NCI-H1105 (cell line): ENCODE measurements around the gene MLKL.
"Not testable (repeated sequence)": the region's sequence is repeated elsewhere in the genome, so short reads cannot be mapped to it uniquely, and the experiment has no call there.

Experiments used
- DNase-seq: peaks from one replicate; lab custom pipeline; 2025; lab: John Stamatoyannopoulos, UW

The MLKL gene

DNA sequence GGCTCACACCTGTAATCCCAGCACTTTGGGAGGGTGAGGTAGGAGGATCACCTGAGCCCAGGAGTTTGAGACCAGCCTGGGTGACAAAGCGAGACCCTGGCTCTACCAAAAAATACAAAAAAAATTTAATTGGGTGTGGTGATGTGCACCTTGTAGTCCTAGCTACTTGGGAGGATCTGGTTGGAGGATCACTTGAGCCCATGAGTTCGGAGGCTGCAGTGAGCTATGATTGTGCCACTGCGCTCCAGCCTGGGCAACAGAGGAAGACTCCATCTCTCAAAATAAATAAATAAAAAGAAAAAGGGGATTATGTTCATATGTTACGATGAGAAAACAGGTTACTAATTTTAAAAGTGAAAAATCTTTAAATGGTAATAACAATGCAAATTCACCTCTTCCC is 996 bp downstream of the MLKL start:
- no peak for DNase-seq

DNA sequence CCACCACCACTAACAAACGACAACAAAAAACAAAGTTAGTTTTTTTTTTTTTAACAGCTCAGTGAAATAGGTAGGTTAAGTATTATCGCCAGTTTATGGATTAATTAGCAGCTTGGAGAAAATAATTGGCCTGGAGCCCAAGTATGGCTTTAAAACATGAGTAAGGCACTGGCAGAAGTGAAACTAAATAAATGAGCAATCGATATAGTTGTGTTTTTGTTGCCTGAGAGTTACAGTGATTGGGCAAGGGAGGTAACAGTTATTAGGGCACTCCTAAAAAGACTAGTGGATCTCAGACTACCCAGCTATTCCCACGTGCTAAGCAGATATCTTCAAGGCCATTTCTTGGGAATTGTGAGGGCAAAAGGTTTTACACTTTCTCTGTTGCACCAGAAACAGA is 2.4 kb downstream of the MLKL start:
- DNase-seq: no peak

DNA sequence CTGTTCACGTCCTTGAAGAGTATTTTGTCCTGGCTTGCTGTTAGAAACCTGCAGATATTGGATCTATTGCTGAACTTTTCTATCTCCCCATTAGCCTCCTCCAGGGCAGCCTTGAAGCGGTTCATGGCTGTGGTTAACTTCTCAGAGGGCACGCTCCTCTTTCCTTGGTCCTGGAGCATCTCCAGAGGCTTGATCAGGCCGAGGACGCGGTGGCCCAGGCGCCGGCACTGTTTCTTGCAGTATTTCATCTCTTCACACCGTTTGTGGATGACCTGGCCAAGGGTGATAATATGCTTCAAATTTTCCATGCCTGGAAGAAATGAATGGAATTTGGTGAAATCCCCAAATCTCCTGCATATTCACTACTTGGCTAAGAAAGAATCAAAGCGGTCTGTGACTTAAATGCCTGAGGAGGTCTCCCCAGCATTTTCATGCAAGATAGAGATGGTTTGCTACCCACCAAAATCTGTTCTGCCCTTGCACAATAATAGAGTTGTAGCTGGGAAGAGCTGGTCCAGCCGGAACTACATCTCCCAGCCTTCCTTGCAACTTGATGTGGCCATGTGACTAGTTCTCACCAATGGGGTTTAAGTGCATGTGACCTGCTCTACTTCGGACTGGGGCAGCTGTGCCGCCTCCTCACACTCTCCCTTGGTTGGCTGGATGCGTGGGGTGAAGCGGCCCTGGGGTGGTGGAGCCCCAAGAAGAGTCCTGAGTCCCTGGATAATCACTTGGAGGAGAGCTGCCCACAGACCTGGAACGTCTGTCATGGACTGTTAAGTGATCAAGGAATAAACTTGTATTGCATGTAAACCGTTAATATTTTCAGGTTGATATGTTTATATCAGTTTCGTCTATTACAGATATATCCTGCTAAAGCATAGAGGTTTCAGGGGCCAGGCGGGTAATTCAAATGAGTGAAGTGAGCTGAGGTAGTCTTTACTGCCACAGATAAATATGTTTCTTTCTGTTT is 4.9 kb downstream of the MLKL start:
- DNase-seq: peak; percentile 16

DNA sequence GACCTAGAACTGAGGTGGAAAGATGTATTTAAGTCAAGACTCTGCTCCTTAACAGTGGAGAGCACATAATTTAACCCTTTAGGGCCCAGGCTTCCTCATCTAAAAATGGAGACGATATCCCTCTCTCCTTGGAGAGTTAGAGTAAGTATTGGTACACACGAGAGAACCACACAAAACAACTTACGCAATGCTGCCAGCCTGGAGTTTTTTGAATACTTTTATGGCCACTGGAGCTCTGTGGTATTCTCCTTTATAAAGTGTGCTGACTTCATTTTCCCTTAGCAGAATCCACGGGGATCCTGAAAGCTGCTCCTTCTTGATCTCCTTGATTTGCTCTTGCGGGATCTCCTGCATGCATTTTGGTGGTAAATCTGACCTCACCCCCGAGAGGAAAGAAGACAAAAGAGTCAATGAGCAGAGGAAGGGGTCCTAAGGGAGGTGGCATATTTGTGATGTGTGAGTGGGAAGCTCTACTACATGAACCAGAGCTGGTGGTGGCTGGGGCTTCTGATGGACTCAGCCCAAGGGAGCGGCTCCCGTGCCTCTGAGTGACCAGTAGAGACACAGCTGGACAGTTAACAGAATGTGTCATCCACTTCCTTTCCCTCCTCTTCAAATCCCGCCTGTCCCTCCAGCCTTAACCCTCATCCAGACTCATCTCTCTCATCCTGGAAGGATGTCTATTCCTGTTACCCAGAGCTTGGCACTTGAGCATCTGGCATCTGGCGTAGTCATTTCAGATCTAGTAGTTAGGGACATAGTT is 9.4 kb downstream of the MLKL start:
- no peak for DNase-seq

DNA sequence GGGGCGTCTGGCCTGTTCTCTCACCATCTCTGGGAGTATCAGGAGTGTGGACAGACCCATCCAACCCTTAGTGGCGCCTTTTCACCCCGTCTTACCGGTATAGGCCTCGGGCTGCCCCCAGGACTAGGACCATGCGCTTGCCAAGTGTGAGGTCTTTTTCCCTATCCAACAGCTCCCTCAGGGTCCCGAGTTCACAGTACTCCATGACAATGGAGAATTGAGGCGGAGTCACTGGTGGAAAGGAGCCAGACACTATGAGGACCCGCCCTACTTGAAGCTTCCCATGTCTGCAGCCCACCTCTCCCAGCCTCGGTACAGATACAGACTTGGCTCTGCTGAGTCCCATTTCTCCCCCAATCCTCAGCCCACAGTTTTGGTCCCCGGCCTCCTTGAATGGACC is 18.1 kb downstream of the MLKL start:
- DNase-seq: no peak

DNA sequence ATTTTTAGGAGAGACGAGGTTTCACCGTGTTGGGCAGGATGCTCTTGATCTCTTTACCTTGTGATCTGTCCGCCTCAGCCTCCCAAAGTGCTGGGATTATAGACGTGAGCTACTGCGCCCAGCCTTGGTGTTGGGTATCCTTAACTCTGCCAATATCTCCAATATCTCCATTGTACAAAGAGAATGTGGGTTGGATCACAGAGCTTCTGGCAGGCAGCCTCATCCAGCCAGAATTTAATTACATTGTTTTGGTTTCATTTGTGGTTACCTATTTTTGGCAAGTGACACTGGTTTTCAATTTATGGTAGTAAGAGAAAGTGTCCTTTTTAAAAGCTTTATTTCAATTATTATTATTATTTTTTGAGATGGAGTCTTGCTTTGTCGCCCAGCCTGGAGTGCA is 20.0 kb downstream of the MLKL start:
- DNase-seq: no peak

DNA sequence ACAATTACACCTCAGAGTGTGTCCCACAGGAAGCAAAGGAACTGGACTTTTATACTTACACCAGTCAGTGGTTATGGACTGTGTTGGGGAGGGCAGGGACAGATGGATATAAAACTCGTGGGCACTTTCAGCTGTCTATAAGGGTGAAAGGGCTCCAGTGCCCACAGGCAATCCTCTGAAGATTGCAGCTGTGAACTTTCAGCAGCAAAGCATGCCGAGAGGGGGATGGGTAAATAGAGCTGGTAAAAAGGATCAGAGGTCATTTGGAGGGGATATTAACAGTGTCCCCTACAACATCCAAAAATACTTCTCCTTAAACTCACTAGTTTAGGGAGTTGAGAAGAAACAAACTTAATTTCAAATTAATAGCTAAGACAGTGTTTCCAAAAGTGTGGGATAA is 20.7 kb downstream of the MLKL start:
- DNase-seq: no peak

DNA sequence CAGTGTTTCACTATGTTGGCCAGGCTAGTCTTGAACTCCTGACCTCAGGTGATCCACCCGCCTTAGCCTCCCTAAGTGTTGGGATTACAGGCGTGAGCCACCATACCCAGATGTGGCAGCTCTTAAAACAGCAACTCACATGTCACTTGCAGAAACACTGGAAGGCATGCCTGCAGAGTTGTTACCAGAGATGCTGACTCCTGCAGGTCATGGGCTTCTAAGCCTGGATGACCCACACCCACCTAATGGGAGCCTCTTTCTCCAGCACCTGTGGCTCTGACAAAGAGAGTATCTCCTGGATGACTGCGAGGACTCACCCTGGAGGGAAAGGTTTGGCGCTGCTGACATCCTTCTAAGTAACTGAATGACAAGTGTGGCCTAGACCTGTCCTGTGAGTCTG is 22.8 kb downstream of the MLKL start:
- DNase-seq: no peak

DNA sequence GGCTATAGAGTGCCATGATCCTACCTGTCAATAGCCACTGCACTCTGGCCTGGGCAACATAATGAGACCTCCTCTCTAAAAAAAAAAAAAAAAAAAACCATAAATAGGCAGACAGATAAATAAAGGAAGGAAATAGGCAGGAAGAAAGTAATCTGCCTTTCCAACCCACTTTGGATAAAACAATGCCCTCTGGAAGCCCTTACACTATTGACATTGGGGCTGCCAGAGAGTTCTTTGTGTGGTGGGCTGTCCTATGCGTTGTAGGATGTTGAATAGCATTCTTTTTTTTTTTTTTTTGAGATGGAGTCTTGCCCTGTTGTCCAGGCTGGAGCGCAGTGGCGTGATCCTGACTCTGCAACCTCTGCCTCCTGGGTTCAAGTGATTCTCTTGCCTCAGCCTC is 26.8 kb downstream of the MLKL start:
- no peak for DNase-seq

DNA sequence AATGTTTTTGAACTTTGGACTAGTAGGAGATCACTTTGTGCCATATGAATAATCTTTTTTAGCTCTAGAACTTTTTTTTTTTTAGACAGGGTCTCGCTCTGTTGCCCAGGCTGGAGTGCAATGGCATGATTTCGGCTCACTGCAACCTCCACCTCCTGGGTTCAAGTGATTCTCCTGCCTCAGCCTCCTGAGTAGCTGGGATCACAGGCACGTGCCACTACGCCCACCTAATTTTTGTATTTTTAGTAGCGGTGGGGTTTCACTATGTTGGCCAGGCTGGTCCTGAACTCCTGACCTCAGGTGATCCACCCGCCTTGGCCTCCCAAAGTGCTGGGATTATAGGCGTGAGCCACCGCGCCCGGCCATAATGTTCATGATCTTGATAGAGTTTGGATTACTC is 31.8 kb downstream of the MLKL start:
- not testable (repeated sequence) for DNase-seq

DNA sequence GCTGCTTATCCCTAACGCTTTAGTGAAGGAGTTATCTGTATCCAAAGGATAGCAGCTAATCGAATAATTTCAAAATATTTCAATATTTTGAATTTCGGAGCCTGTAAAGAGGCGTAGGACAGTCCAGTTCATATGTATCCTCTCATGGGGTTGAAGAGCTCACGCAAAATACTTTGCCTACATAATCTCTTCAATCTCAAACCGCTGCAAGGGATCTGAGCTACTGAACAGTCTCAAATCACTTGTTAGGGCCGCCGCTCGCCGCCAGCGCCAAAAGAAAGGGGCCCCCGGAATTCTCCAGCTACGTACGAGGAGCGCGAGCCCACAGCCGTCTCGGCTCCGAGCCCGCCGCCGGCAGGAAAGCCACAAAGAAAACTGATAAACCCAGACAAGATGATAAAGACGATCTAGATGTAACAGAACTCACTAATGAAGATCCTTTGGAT is 33.4 kb downstream of the MLKL start:
- DNase-seq: peak; percentile 0

DNA sequence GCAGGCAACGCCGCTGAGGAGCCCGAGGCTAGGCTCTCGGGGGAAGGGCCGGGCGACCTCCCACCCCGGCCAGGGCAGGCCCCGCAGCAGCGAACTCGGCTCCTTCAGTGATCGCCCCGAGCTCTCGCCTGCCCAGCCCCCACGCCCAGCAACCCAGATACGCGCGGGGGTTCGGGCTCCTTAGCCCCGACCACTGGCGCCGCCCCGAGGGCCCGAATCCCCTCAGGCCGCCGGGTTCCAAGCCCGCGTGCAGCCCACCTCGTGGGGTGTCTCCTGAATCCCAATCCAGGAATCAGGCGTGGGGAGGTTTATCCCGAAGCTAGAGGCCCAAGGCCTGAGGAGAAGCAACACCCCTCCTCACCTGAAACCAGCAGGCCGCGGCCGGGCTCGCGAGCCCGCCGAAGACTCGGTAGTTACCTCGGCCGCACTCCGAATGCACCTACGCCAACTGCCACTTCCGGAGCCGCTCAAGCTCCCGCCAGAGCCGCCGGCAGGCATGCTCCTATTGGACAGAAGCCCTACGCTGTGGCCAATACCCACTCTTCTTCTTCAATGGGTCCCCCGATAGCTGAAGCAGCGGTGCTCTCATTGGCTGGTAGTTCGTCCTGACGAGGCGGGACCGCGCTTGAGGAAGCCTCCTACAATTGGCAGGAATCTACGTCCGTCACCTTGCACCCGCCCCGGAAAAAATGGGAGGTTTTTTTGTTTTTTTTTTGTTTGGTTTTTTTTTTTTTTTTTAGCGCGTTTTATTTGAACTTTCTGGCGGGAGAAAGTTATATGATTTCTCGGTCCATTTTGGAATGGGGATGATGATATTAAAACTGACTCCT is 34.0 kb downstream of the MLKL start, which contains the start of gene RFWD3:
RFWD3 (minus strand) TSS at position 453 of the 830 bp plus-strand sequence. CDS start 5,428 bp downstream, outside the sequence.
- peak; percentile 90 for DNase-seq

DNA sequence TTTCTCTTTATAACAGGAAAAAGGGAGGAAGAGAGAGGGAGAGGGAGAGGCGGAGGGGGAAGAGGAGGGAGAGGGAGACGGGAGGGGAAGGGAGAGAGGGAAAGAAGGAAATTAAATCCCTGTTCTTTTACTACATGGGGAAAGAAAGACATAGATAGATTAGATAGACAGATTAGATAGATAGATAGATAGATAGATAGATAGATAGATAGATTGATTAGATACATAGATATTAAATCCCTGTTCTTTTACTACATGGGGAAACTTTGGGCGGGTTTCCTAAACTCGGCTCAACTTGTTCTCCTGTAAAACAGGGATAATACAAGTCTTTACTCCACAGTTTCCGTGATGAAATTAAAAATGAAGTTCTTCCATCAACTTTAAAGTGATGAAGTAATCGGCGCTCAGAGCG is 34.6 kb downstream of the MLKL start:
- no peak for DNase-seq

DNA sequence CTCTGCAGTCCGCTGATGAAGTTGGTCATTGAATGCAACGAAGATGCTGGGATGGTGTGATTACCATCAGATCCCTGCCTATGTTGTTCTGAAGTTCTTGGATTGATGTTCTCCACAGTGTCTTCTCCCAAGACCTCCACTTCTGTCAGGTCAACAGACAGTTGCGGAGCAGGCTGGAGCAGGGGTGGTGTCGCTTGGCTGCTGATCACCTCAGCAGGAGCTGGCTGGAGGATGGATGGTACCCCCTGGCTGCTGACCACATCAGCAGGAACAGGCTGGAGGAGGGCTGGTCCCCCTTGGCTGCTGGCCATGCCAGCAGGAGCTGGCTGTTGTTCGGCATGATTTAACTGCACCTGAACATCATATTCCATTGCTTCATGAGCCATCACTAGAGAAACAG is 39.6 kb downstream of the MLKL start:
- no peak for DNase-seq

DNA sequence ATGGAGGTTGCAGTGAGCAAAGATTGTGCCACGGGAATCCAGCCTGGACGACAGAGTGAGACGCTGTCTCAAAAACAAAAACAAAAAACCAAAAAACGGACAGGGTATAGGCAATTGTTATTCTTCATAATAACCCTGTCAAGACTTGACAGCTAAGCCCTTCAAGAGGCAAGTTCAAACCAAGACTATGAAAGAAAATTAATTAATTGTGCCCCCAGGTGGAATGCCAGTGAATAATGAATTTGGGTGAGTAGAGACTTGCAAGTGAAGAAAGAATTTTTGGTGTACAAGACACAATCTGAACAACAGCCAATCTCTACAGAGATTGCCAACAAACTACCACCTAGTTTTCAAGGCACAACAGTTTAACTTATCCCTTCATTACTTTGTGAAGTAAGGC is 40.3 kb downstream of the MLKL start:
- DNase-seq: no peak

DNA sequence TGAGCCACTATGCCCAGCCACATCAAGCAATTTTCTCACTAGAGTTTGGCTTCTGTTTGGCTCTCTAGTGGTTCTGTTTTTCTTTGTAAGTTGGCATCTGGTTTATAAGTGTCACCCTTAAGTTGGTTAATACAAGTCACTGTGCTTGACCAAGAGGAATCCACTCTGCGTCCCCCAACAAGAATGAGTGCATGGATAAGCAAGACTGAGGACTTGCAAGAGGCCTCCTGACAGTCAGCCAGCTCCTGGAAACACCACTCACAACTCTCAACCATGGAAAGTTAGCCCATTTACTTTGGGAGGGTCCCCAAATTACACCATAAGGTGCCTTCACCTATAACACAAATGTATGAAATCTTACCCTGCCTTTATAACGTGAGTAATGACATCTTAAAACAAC is 41.6 kb downstream of the MLKL start:
- DNase-seq: no peak

DNA sequence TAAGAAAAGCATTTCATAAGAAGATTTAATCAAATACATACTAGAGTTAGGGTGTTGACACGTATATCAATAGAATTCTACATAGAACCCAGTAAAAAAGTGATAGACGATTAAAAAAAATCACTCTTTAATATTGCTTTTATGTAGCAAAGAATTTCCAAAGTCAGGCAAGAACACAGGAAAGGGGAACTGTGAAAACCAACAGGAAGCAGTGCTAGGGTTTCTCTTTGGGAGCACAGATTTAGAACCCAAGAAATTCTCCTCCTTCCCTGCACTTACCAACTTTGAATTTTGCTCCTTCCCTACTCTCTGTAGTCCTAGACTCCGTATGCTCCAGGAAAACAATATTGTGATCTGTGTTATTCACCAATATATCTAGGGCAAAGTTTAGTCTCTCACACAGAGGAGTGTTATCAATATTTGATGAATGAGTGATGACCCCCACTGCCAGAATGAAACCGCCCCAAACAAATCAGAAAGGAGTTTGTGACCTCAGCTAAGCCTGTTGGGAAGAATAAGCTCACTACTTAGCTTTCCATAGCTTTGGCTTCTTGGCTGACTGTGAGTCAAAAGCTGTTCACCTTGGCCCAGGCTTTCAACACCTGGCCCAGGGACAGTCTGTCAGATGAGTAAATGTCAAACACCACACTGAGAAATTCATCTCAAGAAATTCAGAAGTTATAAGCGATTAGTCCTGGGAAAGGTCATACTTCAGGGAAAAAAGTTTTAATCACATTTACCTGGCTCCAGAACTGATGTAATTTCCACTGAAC is 42.6 kb downstream of the MLKL start:
- DNase-seq: no peak

DNA sequence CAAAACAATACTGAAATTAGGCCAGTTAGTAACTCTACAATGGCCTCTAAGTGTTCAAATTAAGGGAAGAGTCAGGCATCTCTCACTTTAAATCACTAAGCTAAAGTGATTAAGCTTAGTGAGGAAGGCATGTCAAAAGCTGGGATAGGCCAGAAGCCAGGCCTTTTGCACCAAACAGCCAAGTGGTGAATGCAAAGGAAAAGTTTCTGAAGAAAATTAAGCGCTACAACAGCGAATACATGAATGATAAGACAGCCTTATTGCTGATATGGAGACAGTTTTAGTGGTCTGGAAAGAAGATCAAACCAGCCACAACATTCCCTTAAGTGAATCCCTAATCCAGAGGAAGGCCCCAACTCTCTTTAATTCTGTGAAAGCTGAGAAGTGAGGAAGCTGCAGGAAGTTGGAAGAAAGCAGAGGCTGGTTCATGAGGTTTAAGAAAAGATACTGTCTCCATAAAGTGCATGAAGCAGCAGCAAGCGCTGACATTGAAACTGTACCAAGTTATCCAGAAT is 46.1 kb downstream of the MLKL start:
- DNase-seq: no peak

DNA sequence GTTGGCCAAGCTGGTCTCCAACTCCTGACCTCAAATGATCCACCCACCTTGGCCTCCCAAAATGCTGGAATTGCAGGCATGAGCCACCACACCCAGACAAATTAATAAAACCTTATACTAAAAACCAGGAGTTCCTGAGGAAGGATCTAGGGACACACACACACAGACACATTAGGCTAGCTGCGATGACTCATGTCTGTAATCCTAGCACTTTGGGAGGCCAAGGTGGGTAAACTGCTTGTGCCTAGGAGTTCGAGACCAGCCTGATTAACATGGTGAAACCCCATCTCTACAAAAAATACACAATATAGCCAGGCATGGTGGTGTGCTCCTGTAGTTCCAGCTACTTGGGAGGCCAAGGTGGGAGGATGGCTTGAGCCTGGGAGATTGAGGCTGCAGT is 47.8 kb downstream of the MLKL start:
- not testable (repeated sequence) for DNase-seq

DNA sequence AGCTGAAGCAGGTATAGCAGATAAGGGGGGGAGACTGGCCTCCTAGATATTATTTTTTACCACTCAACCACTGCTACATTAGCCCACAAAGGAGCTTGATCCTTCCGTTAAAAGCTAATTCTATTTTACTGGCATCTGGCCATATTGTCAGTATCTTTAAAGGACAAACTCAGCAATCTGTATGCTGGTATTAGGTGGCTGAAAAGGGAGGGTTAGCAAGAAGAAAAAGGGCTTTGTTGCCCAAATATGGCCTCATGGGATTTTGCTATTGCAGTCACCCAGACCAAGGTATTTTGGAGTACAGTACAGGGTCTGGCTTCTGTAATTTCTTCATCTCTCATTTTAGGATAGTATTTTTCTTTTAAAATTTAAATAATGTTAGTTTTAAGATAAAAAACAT is 48.4 kb downstream of the MLKL start:
- no peak for DNase-seq

DNA sequence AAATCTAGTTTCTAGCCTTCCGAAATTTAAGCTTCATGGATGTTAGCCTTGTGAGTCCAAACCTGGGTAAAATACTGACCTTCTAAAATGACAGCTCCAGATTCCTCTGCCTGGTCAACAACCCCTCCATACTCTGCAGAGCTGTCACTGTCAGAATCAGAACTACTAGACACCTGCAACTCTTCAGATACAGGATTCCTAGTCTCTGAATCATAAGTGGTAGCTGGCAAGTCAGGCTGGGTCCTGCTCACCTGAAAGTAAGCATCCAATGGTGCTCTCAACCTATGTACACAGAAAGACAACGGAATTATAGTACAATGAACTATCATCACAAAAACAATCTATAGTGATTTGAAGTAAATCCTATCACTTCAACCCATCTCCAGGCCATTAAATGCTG is 48.8 kb downstream of the MLKL start:
- DNase-seq: no peak
